Fibroblast of gingiva (primary cell): ENCODE results near the gene SLC19A1.

Experiments
- DNase-seq: peaks from one replicate; pipeline ENCODE4 v3.0.0-alpha.2; 2011; ENCODE audit warnings: low read depth

The SLC19A1 gene

GRCh38 chr21:45491623-45492022 is 50.6 kb downstream of the SLC19A1 start:
- no peak for DNase-seq

- DNase-seq = no peak
These were observed 51.2 kb downstream of the SLC19A1 start for GRCh38 chr21:45491056-45491455.

- DNase-seq = no peak
These were observed 52.0 kb downstream of the SLC19A1 start for GRCh38 chr21:45490049-45490731.

DNA sequence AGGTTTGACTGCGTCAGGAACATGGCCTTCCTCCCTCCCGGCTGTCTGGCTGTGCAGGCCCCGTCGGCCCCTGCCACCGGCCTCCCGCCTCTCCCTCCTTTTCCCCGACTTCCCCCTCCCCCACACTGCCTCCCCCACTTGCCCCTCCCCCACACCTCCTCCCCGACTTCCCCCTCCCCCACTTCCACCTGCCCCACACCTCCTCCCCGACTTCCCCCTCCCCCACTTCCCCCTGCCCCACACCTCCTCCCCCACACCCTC is 52.6 kb downstream of the SLC19A1 start:
- no peak for DNase-seq

DNA sequence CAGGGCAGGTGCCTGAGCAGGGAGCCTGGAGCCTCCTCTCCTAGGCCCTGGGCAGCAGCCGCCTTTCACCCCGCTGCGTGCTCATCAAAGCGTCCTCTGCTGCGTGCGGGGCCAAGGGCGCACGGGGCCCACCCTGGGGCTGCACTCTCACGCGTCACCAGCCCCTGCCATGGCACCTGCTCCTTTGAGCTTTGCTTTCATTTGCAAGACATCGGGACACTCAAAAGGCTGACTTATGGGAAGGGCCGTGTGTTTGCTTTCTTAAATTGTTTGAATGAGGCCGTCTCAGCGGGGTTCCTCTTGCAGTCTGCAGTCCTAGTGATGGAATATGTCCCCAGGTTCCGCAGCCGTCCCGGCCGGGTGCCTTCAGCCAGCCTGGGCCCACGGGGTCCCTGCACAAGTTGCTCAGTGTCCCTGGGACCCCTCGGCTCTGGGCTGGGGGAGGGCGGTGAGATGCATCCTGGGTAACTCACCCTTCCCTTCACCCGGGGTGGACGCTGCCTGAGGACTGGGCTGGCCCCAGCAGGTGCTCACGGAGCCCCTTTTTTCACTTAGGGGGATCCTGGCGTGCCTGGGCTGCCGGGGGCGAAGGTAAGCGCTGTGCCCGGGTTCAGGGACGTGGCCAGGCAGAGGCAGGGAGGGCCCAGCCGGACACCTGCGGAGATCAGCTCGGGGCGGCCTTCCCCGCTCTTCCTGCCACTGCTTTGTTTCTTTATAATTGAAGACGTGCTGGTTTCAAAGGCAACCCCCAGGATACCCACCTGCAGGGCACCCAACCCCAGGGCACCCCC is 53.1 kb downstream of the SLC19A1 start:
- no peak for DNase-seq

- DNase-seq = no peak
These were observed 54.2 kb downstream of the SLC19A1 start for GRCh38 chr21:45487891-45488600.

DNA sequence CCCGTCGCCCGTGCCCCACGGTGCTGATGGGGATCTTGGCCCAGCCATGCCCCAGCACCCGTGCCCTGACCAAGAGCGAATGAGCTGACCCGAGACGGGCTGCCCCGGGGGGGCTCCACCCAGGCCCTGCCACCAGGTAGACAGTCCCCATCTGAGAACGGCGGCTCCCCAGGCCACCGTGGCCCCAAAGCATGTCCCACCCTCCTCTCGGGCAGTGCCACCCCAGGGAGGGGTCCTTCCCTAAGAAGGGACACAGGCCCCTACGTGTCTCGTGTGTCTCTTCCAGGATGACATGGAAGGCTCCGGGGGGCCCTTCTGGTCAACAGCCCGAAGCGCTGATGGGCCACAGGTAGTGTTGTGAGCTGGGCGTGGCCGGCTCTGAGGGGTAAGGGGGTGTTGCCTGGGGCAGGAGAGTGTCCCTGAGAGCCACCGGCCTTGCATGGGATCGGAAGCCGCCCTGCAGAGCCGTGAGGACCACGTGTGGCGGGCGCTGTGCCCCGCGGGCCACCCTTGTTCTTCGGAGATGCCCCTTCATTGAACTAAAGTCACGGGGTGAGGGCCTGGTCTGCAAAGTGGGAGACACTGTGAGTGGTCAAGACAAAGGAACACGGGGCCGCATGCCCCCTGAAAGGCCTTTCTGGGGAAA is 55.0 kb downstream of the SLC19A1 start:
- DNase-seq = no peak

DNA sequence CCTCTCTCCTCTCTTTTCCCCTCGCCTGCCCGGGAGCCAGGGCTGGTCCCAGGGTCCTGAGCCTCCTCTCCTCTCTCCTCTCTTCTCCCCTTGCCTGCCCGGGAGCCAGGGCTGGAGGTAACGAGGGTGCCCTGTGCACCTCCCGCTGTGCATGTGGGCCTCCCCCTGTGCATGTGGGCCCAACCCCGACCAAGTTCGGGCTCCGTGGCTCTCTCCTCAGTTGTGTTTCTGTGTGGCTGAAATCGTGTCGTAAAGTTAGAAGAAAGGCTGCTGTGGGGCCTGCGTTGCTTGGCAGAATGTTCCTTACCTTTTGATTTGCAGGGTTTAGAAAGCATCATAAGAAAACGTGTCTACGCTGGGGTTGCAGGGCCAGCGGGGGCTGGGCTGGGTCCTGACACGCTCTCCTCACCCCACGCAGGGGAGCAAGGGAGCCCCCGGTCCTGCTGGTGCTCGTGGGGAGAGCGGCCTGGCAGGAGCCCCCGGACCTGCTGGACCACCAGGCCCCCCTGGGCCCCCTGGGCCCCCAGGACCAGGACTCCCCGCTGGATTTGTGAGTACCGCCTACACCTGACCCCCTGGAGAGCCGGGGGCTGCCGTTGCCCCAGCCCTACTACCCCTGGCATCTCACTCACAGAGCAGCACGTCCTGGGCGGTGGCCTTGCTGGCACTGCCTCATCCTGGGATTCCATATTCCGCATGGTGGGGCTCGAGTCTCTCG is 55.6 kb downstream of the SLC19A1 start:
- no peak for DNase-seq

- DNase-seq = no peak
These were observed 56.4 kb downstream of the SLC19A1 start for GRCh38 chr21:45485686-45486442.

- no peak for DNase-seq
These were observed 57.9 kb downstream of the SLC19A1 start for GRCh38 chr21:45484318-45484717.

DNA sequence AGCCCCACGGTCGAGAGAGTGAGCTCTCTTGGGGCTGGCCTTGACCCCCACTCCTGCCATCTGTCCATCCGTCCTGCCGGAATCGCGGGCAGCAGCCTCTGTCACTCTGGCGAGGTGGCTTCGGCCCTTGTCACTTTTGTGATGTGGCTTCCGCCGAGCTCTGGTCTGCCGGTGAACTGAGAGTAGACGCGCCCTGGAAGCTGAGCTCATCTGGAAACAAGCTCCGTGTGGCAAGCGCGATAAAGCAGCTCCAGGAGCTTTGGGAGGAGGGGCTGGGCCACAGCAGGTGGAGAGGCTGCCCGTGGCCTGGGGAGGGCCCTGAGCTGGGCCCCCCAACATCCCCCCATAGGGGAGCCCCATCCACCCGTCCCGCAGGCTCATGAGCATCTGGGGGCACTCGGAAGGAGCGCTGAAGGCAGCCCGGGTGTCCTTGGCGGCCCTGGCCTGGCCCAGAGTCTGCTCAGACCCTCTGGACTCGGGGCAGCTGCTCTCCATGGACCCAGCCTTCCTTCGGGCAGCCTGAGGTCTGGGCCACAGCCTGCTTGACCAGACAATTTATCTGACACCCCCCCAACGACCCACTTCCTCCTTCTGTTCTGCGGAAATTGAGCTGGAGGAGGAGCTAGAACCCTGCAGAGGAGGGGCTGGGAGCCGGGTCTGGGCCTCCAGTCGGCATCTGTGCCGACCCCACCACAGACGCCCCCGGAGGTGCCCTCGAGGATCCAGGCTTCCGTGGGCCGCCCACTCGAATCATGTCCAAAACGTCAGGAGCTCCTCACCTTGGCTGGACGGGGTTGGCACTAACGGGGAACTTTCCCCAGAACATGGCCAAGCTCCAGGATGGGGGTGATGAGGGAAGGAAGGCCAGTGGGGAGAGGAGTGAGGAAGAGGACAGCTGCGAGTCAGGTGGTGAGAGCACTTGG is 59.1 kb downstream of the SLC19A1 start:
- DNase-seq = no peak

- DNase-seq = no peak
These were observed 60.0 kb downstream of the SLC19A1 start for GRCh38 chr21:45481977-45482898.

DNA sequence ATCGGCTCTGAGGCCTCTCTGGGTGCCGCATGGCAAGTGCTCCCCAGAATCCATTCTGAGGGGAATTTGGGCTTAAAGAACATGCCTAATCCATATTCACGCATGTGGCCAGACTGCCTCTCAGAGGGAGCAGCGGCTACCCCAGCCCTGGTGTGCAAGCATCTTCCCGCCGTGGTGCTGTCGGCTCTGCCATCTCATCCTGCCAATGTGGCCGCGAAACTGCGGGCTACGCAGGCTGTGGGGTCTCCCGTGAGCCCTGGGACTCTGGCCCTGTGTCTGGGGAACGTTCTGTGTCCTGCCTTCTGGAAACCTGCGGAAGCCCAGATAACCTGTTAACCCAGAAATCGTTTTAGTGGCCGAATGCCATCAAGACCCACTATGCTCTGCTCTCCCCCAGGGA is 60.7 kb downstream of the SLC19A1 start:
- no peak for DNase-seq

- DNase-seq = no peak
These were observed 61.3 kb downstream of the SLC19A1 start for GRCh38 chr21:45480701-45481500.

GRCh38 chr21:45479691-45480675 is 62.3 kb downstream of the SLC19A1 start:
- no peak for DNase-seq

DNA sequence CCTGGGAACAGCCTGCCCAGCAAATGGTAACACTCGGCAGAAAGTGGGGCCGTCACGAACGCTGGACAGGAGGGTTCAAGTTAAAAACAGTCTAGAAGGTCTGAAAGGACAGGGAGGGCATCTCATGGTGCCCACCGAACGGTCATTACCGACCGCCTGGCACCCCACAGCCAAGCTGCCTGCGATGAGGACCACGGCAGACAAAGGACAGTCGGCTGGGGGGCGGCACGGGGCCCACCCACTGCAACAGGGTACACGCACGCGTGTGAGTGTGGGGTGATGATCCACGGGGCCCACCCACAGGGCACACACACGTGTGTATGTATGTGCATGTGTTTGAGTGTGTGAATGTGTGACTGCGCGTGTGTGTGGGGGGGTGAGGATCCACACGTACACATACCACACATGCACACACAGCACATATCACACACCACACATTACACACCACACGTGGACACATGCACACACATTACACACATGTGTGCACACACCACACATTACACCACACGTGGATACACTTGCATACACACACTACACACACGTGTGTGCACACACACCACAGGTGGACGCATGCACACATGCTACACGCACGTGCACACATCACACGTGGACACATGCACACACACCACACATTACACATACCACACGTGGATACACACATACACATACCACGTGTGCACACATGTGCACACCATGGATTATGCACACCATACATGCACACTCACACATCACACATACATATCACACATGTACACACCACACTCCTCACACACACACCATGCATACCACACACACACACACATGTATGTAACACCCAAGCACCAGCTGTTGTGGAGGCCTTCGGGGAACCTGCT is 63.2 kb downstream of the SLC19A1 start:
- DNase-seq = no peak
